B cell (primary cell): Measurements from ENCODE around the gene MYO1B. TPM values are rescaled to one million over a fixed set of nuclear protein-coding genes. Genes with fewer than 3 reads are reported as not detected.

Source experiments
- ATAC-seq: fragments of 200-7000 bp; cut with Tn5 transposase; one replicate; pipeline ENCODE4 v1.10.0; 2021; ENCODE audit warnings: low read depth, mild to moderate bottlenecking, moderate number of reproducible peaks, moderate library complexity
- CTCF ChIA-PET: fragments of 350-600 bp; sonication (Branson Sonifier 250); formaldehyde crosslinking; loops from one replicate; lab custom pipeline; 2021; ENCODE audit warnings: antibody characterized with exemption, inconsistent platforms; lab: Charles Lee
- POLR2A ChIA-PET: fragments of 350-600 bp; sonication (Branson Sonifier 250); formaldehyde crosslinking; loops from one replicate; lab custom pipeline; 2021; ENCODE audit warnings: antibody characterized with exemption; lab: Charles Lee
- DNase-seq: peaks from one replicate; pipeline ENCODE4 v3.0.0; 2013
- H2AFZ ChIP-seq: 2 replicates; pipeline ENCODE4 v1.6.1; 2012; ENCODE audit warnings: mild to moderate bottlenecking, low read depth, low read length; ENCODE audit not compliant: insufficient read depth, poor library complexity, severe bottlenecking
- H3K27ac ChIP-seq, 2 donors: 1 replicate in 1 of 2; 2 replicates in 1 of 2; pipeline ENCODE4 v1.5.1; 2012 to 2013; ENCODE audit warnings: low read length in 2 of 2, mild to moderate bottlenecking in 2 of 2, moderate library complexity in 1 of 2
- H3K27me3 ChIP-seq, 4 experiments: fragments of 200-600 bp in 1 of 4; sonication (generic) in 1 of 4; replicated peaks in 1 of 4; 1 replicate in 2 of 4; 2 replicates in 2 of 4; pipeline versions ENCODE4 v1.6.1 to v1.7.0; 2013 to 2016; ENCODE audit warnings: low read length in 3 of 4, mild to moderate bottlenecking in 2 of 4, mixed read lengths in 1 of 4, moderate library complexity in 1 of 4; ENCODE audit not compliant: insufficient read depth in 4 of 4, control insufficient read depth in 3 of 4; ENCODE audit errors: control extremely low read depth in 1 of 4
- H3K36me3 ChIP-seq, 2 experiments: replicated peaks in 1 of 2; 1 replicate in 1 of 2; 2 replicates in 1 of 2; pipeline versions ENCODE4 v1.6.1 to v1.7.1; 2013; ENCODE audit warnings: low read length in 1 of 2; ENCODE audit not compliant: insufficient read depth in 2 of 2, control insufficient read depth in 1 of 2; ENCODE audit errors: control extremely low read depth in 1 of 2, extremely low read depth in 1 of 2
- H3K4me1 ChIP-seq, 2 donors: fragments of 200-600 bp in 1 of 2; sonication (generic) in 1 of 2; 1 replicate in 1 of 2; 2 replicates in 1 of 2; pipeline versions ENCODE4 v1.5.1 to v1.6.1; 2013 to 2017; ENCODE audit warnings: low read length in 2 of 2; ENCODE audit not compliant: control insufficient read depth in 2 of 2, insufficient read depth in 2 of 2
- H3K4me2 ChIP-seq: replicated peaks from 2 replicates; pipeline ENCODE3; 2012; ENCODE audit warnings: mild to moderate bottlenecking, low read depth, low read length; ENCODE audit not compliant: poor library complexity, severe bottlenecking
- H3K4me3 ChIP-seq, 5 experiments: fragments of 200-600 bp in 1 of 5; sonication (generic) in 1 of 5; 1 replicate in 3 of 5; 2 replicates in 2 of 5; pipeline versions ENCODE4 v1.5.1 to v1.7.0; 2011 to 2016; ENCODE audit warnings: low read length in 4 of 5, mild to moderate bottlenecking in 4 of 5, low read depth in 2 of 5, control low read depth in 1 of 5, moderate library complexity in 1 of 5; ENCODE audit not compliant: insufficient read depth in 1 of 5; ENCODE audit errors: control extremely low read depth in 1 of 5, extremely low read depth in 1 of 5
- H3K79me2 ChIP-seq: fragments of 200-600 bp; sonication (generic); one replicate; pipeline ENCODE4 v1.6.0; 2016; ENCODE audit warnings: low read length; ENCODE audit not compliant: control insufficient read depth, insufficient read depth
- H3K9ac ChIP-seq: fragments of 200-600 bp; sonication (generic); 2 replicates; pipeline ENCODE4 v1.6.1; 2017; ENCODE audit warnings: mild to moderate bottlenecking, low read length, moderate library complexity
- H3K9me3 ChIP-seq, 3 donors: one replicate each; pipeline versions ENCODE4 v1.6.1 to v1.7.1; 2013; ENCODE audit warnings: low read length in 2 of 3; ENCODE audit not compliant: control insufficient read depth in 2 of 3, insufficient read depth in 1 of 3; ENCODE audit errors: control extremely low read depth in 1 of 3
- H4K20me1 ChIP-seq: 2 replicates; pipeline ENCODE4 v1.6.0; 2012; ENCODE audit warnings: mild to moderate bottlenecking, low read length; ENCODE audit not compliant: insufficient read depth, control insufficient read depth, poor library complexity, severe bottlenecking
- H3K27ac Mint-ChIP-seq: one replicate; pipeline ENCODE4 v1.8.0; 2021; ENCODE audit warnings: mixed read lengths
- H3K27me3 Mint-ChIP-seq: one replicate; pipeline ENCODE4 v1.8.0; 2021; ENCODE audit warnings: mixed read lengths
- H3K4me1 Mint-ChIP-seq: one replicate; pipeline ENCODE4 v1.8.0; 2021; ENCODE audit warnings: mixed read lengths
- H3K4me3 Mint-ChIP-seq: one replicate; pipeline ENCODE4 v1.8.0; 2021; ENCODE audit warnings: mixed read lengths
- H3K9me3 Mint-ChIP-seq: one replicate; pipeline ENCODE4 v1.8.0; 2022; ENCODE audit warnings: mixed read lengths; ENCODE audit not compliant: insufficient read depth
- EZH2 ChIP-seq: IDR thresholded peaks from 2 replicates; pipeline ENCODE4 v1.6.1; 2012; ENCODE audit warnings: borderline replicate concordance, low read depth, mild to moderate bottlenecking, moderate library complexity, low read length; ENCODE audit not compliant: insufficient read depth, poor library complexity, severe bottlenecking
- WGBS: methylation state at CpG from one replicate; pipeline ENCODE4 v1.1.5; 2013; ENCODE audit warnings: missing lambda C conversion rate; ENCODE audit not compliant: insufficient coverage; 5-methylcytosine and 5-hydroxymethylcytosine counted together
- intact Hi-C: fragments of 100-400 bp; cut with micrococcal nuclease; formaldehyde crosslinking; loops from one replicate; pipeline ENCODE4 v1.10.0; 2022
- polyA plus RNA-seq: library from polyadenylated mRNA; depleted of rRNA; stranded (reverse); fragments of >200 nt; gene quantifications from 2 replicates; pipeline ENCODE4 v1.2.3, GENCODE V29; 2012
- total RNA-seq, 2 donors: library from RNA; stranded (reverse); fragments of 120-200 nt in 1 of 2; gene quantifications; 1 replicate in 1 of 2; 2 replicates in 1 of 2; pipeline versions ENCODE4 v1.2.3 to v1.2.4, GENCODE V29; 2013 to 2022
- TF ChIP-seq, protein P1 (sequence below): fragments of 200-600 bp; IDR thresholded peaks from one replicate; pipeline ENCODE4 v1.8.0; 2022; ENCODE audit warnings: antibody characterized with exemption, mild to moderate bottlenecking

Gene MYO1B
- total and polyA plus RNA-seq, 2 donors (not counting 1 experiment from before 2014, with no cell fraction given), result 0.67 to 4.4 TPM

DNA sequence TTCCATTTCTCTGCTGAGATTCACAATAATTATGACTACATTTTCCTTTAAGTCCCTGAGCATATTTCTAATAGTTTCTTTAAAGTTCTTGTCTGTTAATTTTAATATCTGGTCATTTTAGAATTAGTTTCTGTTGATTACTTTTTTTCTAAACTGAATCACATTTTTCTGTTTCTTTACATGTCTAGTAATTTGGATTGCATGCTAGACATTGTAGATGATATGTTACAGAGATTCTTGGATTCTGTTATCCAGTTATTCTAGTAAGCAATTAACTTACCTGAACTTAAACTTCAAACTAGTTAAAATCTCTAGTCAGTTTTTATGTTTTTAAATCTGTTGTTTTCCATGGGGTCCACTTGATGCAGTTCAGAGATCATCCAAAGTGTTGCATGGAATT lies 214.0 kb downstream of the MYO1B start:
- DNase-seq (no peak), ATAC-seq (no peak)
- Histone ChIP-seq H3K9me3 (peaks cover 0 to 3% (median 2%) of the 10 kb centered on the region in 3 donors), H2AFZ (no peak overlapping the region), H3K36me3 (no peaks in the 10 kb centered on the region), H3K4me2 (no peak overlapping the region), H3K79me2 (no peaks in the 10 kb centered on the region), H4K20me1 (no peaks in the 10 kb centered on the region), H3K27ac (no peak overlapping the region), H3K4me3 (no peak overlapping the region), H3K27me3 (no peaks in the 10 kb centered on the region), H3K4me1 (no peaks in the 10 kb centered on the region), H3K9ac (no peak overlapping the region)
- intact Hi-C loops, result no loop called here
- ChIA-PET CTCF (no interaction called here), POLR2A (no interaction called here)
- no peak overlapping the region for H3K4me3 Mint-ChIP-seq
- peaks cover 10% of the 10 kb centered on the region for H3K27me3 Mint-ChIP-seq
- H3K9me3 Mint-ChIP-seq, result peaks cover 7% of the 10 kb centered on the region
- no peaks in the 10 kb centered on the region for H3K4me1 Mint-ChIP-seq
- TF ChIP-seq, protein P1, sequence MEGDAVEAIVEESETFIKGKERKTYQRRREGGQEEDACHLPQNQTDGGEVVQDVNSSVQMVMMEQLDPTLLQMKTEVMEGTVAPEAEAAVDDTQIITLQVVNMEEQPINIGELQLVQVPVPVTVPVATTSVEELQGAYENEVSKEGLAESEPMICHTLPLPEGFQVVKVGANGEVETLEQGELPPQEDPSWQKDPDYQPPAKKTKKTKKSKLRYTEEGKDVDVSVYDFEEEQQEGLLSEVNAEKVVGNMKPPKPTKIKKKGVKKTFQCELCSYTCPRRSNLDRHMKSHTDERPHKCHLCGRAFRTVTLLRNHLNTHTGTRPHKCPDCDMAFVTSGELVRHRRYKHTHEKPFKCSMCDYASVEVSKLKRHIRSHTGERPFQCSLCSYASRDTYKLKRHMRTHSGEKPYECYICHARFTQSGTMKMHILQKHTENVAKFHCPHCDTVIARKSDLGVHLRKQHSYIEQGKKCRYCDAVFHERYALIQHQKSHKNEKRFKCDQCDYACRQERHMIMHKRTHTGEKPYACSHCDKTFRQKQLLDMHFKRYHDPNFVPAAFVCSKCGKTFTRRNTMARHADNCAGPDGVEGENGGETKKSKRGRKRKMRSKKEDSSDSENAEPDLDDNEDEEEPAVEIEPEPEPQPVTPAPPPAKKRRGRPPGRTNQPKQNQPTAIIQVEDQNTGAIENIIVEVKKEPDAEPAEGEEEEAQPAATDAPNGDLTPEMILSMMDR, result no peak
- TF ChIP-seq EZH2, result no peak
- no peak overlapping the region for H3K27ac Mint-ChIP-seq

DNA sequence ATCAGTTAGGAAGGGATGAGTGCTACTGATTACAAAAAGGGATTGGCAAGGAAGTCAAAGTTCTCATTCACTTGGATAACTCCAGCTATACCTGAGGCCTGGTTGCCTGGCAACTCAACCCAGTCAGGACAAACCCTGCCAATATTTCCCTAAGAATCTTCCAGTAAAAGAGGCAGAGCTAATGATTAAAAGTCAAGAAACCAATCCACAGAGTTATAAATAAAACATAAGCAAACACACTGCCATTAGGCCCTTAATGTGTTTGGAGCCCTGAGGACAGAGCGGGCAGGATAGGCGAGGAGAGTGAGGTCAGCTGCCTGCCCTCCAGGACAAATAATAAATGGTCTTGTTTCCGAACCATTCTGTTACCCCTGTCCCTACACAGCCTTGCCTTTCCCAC lies 217.2 kb downstream of the MYO1B start:
- 93% methylated on average over 3 of the region's 3 CpGs for WGBS
- H3K27ac ChIP-seq, result no peak overlapping the region
- Mint-ChIP-seq H3K27ac (no peak overlapping the region), H3K4me3 (no peak overlapping the region), H3K27me3 (peaks cover 9% of the 10 kb centered on the region), H3K9me3 (peaks cover 7% of the 10 kb centered on the region), H3K4me1 (no peaks in the 10 kb centered on the region)
- H3K36me3 ChIP-seq, result no peaks in the 10 kb centered on the region
- TF ChIP-seq, protein P1, result no peak
- no peak for TF ChIP-seq EZH2
- DNase-seq (no peak), ATAC-seq (no peak)
- H3K9ac ChIP-seq, result no peak overlapping the region
- no peak overlapping the region for H2AFZ ChIP-seq
- ChIA-PET POLR2A (no interaction called here), CTCF (no interaction called here)
- no peaks in the 10 kb centered on the region for H3K27me3 ChIP-seq
- H3K4me2 ChIP-seq, result no peak overlapping the region
- H3K9me3 ChIP-seq, result peaks cover 0 to 3% (median 2%) of the 10 kb centered on the region in 3 donors
- no peaks in the 10 kb centered on the region for H3K79me2 ChIP-seq
- intact Hi-C loops, result no loop called here
- no peaks in the 10 kb centered on the region for H3K4me1 ChIP-seq
- H4K20me1 ChIP-seq, result no peaks in the 10 kb centered on the region
- no peak overlapping the region for H3K4me3 ChIP-seq
